Heart left ventricle (tissue), 16 donors: ENCODE results near the gene KLF12. TPM values are rescaled to one million over a fixed set of nuclear protein-coding genes. Genes with fewer than 3 reads are reported as not detected.

ENCODE experiments used
- ATAC-seq, 4 donors: fragments of 200-7000 bp; cut with Tn5 transposase; one replicate each; pipeline ENCODE4 v1.9.1; 2020 to 2022; ENCODE audit warnings: moderate library complexity in 4 of 4, mild to moderate bottlenecking in 3 of 4, moderate number of reproducible peaks in 1 of 4
- DNase-seq, 5 donors: peaks; one replicate each; pipeline ENCODE4 v3.0.0-alpha.2; 2020
- H3K27ac ChIP-seq, 12 donors: fragments of 200-600 bp; sonication (generic) in 4 of 12; one replicate each; pipeline versions ENCODE4 v1.5.0 to v1.8.0; 2016 to 2022; ENCODE audit warnings: mild to moderate bottlenecking in 2 of 12
- H3K27me3 ChIP-seq, 9 donors: fragments of 200-600 bp; sonication (generic) in 2 of 9; one replicate each; pipeline versions ENCODE4 v1.5.1 to v1.8.0; 2016 to 2022; ENCODE audit warnings: mild to moderate bottlenecking in 3 of 9
- H3K36me3 ChIP-seq, 9 donors: fragments of 200-600 bp; sonication (generic) in 2 of 9; one replicate each; pipeline versions ENCODE4 v1.5.0 to v1.8.0; 2018 to 2022; ENCODE audit warnings: mild to moderate bottlenecking in 2 of 9
- H3K4me1 ChIP-seq, 12 donors: fragments of 200-600 bp; sonication (generic) in 4 of 12; one replicate each; pipeline versions ENCODE4 v1.5.0 to v1.8.0; 2016 to 2022; ENCODE audit warnings: mild to moderate bottlenecking in 3 of 12
- H3K4me3 ChIP-seq, 12 donors: fragments of 200-600 bp; sonication (generic) in 4 of 12; one replicate each; pipeline versions ENCODE4 v1.5.0 to v1.8.0; 2017 to 2022; ENCODE audit warnings: mild to moderate bottlenecking in 9 of 12, moderate library complexity in 4 of 12
- H3K9me3 ChIP-seq, 12 donors: fragments of 200-600 bp; sonication (generic) in 4 of 12; one replicate each; pipeline versions ENCODE4 v1.5.0 to v1.8.0; 2016 to 2022; ENCODE audit warnings: mild to moderate bottlenecking in 1 of 12
- CTCF ChIP-seq, 12 donors: fragments of 200-600 bp; sonication (generic) in 4 of 12; IDR thresholded peaks; one replicate each; pipeline versions ENCODE4 v1.5.0 to v1.8.0; 2018 to 2022; ENCODE audit warnings: antibody characterized with exemption in 12 of 12, mild to moderate bottlenecking in 5 of 12
- POLR2A ChIP-seq, 2 donors: fragments of 450-650 bp; IDR thresholded peaks; one replicate each; pipeline ENCODE4 v1.6.1; 2017; ENCODE audit warnings: antibody characterized with exemption in 2 of 2, mild to moderate bottlenecking in 2 of 2, moderate library complexity in 2 of 2
- WGBS, 4 donors: extraction: QIAGEN DNeasy Blood & Tissue Kit in 2 of 4; methylation state at CpG; one replicate each; pipeline versions ENCODE4 v1.1.5 to v1.1.7; 2013 to 2018; 5-methylcytosine and 5-hydroxymethylcytosine counted together
- intact Hi-C, 10 donors: fragments of 100-400 bp; cut with DNase I; formaldehyde crosslinking; loops; one replicate each; pipeline versions ENCODE4 v1.11.1 to v1.14.2; 2022
- polyA plus RNA-seq, 2 donors: library from polyadenylated mRNA; stranded (reverse); fragments of 200-250 nt; gene quantifications; one replicate each; pipeline ENCODE4 v1.2.3, GENCODE V29; 2013
- total RNA-seq, 9 donors: library from RNA; depleted of rRNA in 2 of 9; stranded (reverse); fragments of >200 nt in 2 of 9; fragmentation: NEBNext Ultra II Directional in 3 of 9; extraction: Animal tissue kit (Norgen Biotek cat#: 25700) in 3 of 9; gene quantifications; one replicate each; pipeline versions ENCODE4 v1.1.0 to v1.2.4, GENCODE V29; 2016 to 2023
- donor health status: ischemic (EF 13 %, LVEDD 7.1; RV severe dilation, severe dysfunction).
- donor health status: healthy with polysubstance abuse.
- donor health status: DM: no; HTN: yes; CAD: no.
- donor health status: DM: no; HTN: no; CAD: no.
- donor health status: ischemic (EF 25% LVEDD 6.9; RV normal size, moderate dysfunction).
- donor health status: ischemic (EF 25% LVEDD 5.7; RV mildly dilated, moderate dysfunction).
- donor health status: healthy.
- donor health status: DM: yes; HTN: yes; CAD: no.
- donor health status: ischemic (EF 35%, LVEDD 5.7; RV mildly dilated, moderate dysfunction).
- donor health status: nonischemic (EF 11% LVEDD 7.7; RV severe dilation, severe dysfunction).
- donor health status: DM: yes; HTN: yes; CAD: no.
- donor health status: PGD.
- donor health status: ischemic (EF 29% LVEDD 5.4; RV normal size, mild dysfunction).
- donor health status: nonischemic (EF 23%, LVEDD 6.1; RV moderate dilation, normal function).

The KLF12 gene
- total and polyA plus RNA-seq, 11 donors, result 2.3 to 23.7 (median 16.5) TPM

- WGBS, 4 donors, result 70 to 79% (median 74%) methylated on average over 1 of the region's 1 CpG
- Histone ChIP-seq H3K4me1 (peaks cover 0 to 37% (median 11%) of the 10 kb centered on the region in 12 donors), H3K4me3 (no peak overlapping the region), H3K27me3 (no peaks in the 10 kb centered on the region), H3K9me3 (peaks cover 0 to 10% (median 0%) of the 10 kb centered on the region in 12 donors), H3K36me3 (no peaks in the 10 kb centered on the region), H3K27ac (no peak overlapping the region)
- no peak for ATAC-seq
- DNase-seq, result no peak
- no peak for TF ChIP-seq CTCF (IDR thresholded peaks at IDR 0.05)
- intact Hi-C loops, result no loop called here
Measured at GRCh38 chr13:74101436-74101835, 32.8 kb downstream of the KLF12 start.

- intact Hi-C loops, result no loop called here
- Histone ChIP-seq H3K4me1 (peaks cover 0 to 21% (median 4%) of the 10 kb centered on the region in 12 donors), H3K27ac (no peak overlapping the region), H3K9me3 (peaks cover 0 to 10% (median 0%) of the 10 kb centered on the region in 12 donors), H3K4me3 (no peak overlapping the region), H3K27me3 (no peaks in the 10 kb centered on the region), H3K36me3 (no peaks in the 10 kb centered on the region)
- no peak for TF ChIP-seq POLR2A (IDR thresholded peaks at IDR 0.05)
- no peak for TF ChIP-seq CTCF (IDR thresholded peaks at IDR 0.05)
- DNase-seq (no peak), ATAC-seq (no peak)
- 94 to 100% (median 98%) methylated on average over 1 of the region's 1 CpG for WGBS, 4 donors
Measured at GRCh38 chr13:74098077-74098476, 36.1 kb downstream of the KLF12 start.

GRCh38 chr13:74097116-74097515 is 37.1 kb downstream of the KLF12 start:
- WGBS, 4 donors, result 59 to 74% (median 66%) methylated on average over 1 of the region's 1 CpG
- TF ChIP-seq CTCF (IDR thresholded peaks at IDR 0.05), result no peak
- intact Hi-C loops, result no loop called here
- ATAC-seq (no peak), DNase-seq (no peak)
- Histone ChIP-seq H3K9me3 (peaks cover 0 to 10% (median 0%) of the 10 kb centered on the region in 12 donors), H3K4me3 (no peak overlapping the region), H3K27ac (no peak overlapping the region), H3K4me1 (peaks cover 0 to 21% (median 9%) of the 10 kb centered on the region in 12 donors), H3K36me3 (no peaks in the 10 kb centered on the region), H3K27me3 (no peaks in the 10 kb centered on the region)

GRCh38 chr13:74093691-74094090 is 40.5 kb downstream of the KLF12 start:
- ATAC-seq, result no peak
- intact Hi-C loops, result no loop called here
- Histone ChIP-seq H3K27me3 (no peaks in the 10 kb centered on the region), H3K9me3 (no peaks in the 10 kb centered on the region), H3K27ac (no peak overlapping the region), H3K36me3 (no peaks in the 10 kb centered on the region), H3K4me1 (peaks cover 0 to 27% (median 14%) of the 10 kb centered on the region in 12 donors), H3K4me3 (no peak overlapping the region)
- DNase-seq, result no peak
- TF ChIP-seq CTCF (IDR thresholded peaks at IDR 0.05), result no peak
- no peak for TF ChIP-seq POLR2A (IDR thresholded peaks at IDR 0.05)
